Measurements from ENCODE around the gene KCNJ12. TPM values are rescaled to one million over a fixed set of nuclear protein-coding genes. Genes with fewer than 3 reads are reported as not detected.

The KCNJ12 gene
- total and polyA plus RNA-seq, 2 of the 13 experiments (the other 11 are each of a cell fraction or from before 2014, with no cell fraction given), result not detected

GRCh38 chr17:21368545-21369246 lies 7.5 kb upstream of the KCNJ12 start:
- ATAC-seq (no peak), DNase-seq (ENCODE audit: low spot score) (no peak), FAIRE-seq (no peak)
- Histone ChIP-seq H3K27me3 (ENCODE audit: control insufficient read depth in 1 of 2, insufficient read depth in 2 of 2, low read length in 2 of 2) (peaks cover 11 to 68% of the 10 kb centered on the region in 2 experiments), H3K36me3 (replicated peaks in 1 of 2; ENCODE audit: control insufficient read depth in 1 of 2, insufficient read depth in 2 of 2, low read length in 2 of 2) (no peaks in the 10 kb centered on the region), H3K4me2 (ENCODE audit: low read depth, low read length) (no peak overlapping the region), H3K9ac (ENCODE audit: insufficient read depth, low read depth, low read length) (no peak overlapping the region), H4K20me1 (ENCODE audit: insufficient read depth, low read length) (no peaks in the 10 kb centered on the region), H3K4me3 (replicated peaks in 1 of 3; ENCODE audit: insufficient read depth in 1 of 3, low read depth in 2 of 3, low read length in 3 of 3) (no peak overlapping the region), H3K27ac (ENCODE audit: extremely low read length, insufficient read depth, low read length) (no peak overlapping the region), H3K4me1 (ENCODE audit: insufficient read depth, low read length) (no peaks in the 10 kb centered on the region), H2AFZ (ENCODE audit: low read length) (no peak overlapping the region), H3K79me2 (ENCODE audit: insufficient read depth, low read length) (no peaks in the 10 kb centered on the region), H3K9me3 (ENCODE audit: low read length) (no peaks in the 10 kb centered on the region)
- ChIA-PET POLR2A (no interaction called here), CTCF (ENCODE audit: low intra/inter-chr PET ratio, low total read pairs) (no interaction called here)
- BruUV-seq (replicated peaks), result no TSS peak
- intact Hi-C loops (cut with micrococcal nuclease; ENCODE audit: unreplicated experiment) (no loop called here), in situ Hi-C loops (cut with HindIII; ENCODE audit: extremely low pct_ligation_motif_present, low pct_unique_long_range_greater_than_20kb) (no loop called here)
- WGBS (ENCODE audit: low lambda C conversion rate), result 21% methylated on average over 9 of the region's 15 CpGs
- TF ChIP-seq CTCF (CRISPR knock-in tag; IDR thresholded peaks at IDR 0.05) (no peak), NFE2 (CRISPR knock-in tag; IDR thresholded peaks at IDR 0.05) (no peak), GLI4 (CRISPR knock-in tag; IDR thresholded peaks at IDR 0.05; ENCODE audit: borderline replicate concordance) (no peak), HNRNPLL (IDR thresholded peaks at IDR 0.05; ENCODE audit: low read depth, low read length, poor library complexity, severe bottlenecking) (no peak), RARA (CRISPR knock-in tag; IDR thresholded peaks at IDR 0.05) (no peak), TFAP4 (IDR thresholded peaks at IDR 0.05; ENCODE audit: borderline replicate concordance, low read depth) (no peak), JDP2 (CRISPR knock-in tag; IDR thresholded peaks at IDR 0.05; ENCODE audit: borderline replicate concordance) (no peak), ZNF503 (CRISPR knock-in tag; IDR thresholded peaks at IDR 0.05) (no peak), SUZ12 (IDR thresholded peaks at IDR 0.05; ENCODE audit: low read depth, low read length) (no peak), ZBTB7A (CRISPR knock-in tag; IDR thresholded peaks at IDR 0.05) (no peak), ZNF543 (CRISPR knock-in tag; IDR thresholded peaks at IDR 0.05) (no peak), NFE2L1 (CRISPR knock-in tag; IDR thresholded peaks at IDR 0.05; ENCODE audit: borderline replicate concordance) (no peak), RERE (CRISPR knock-in tag; IDR thresholded peaks at IDR 0.05; ENCODE audit: low read depth) (no peak), ZNF569 (CRISPR knock-in tag; IDR thresholded peaks at IDR 0.05; ENCODE audit: borderline replicate concordance) (no peak), SIX4 (CRISPR knock-in tag; IDR thresholded peaks at IDR 0.05) (no peak)

All from HepG2 (cell line).